Suprapubic skin (tissue), 4 donors: ENCODE data around the gene OR9A2. TPM values are rescaled to one million over a fixed set of nuclear protein-coding genes. Genes with fewer than 3 reads are reported as not detected.

Source experiments
- DNase-seq, 2 donors: peaks; one replicate each; pipeline ENCODE4 v3.0.0-alpha.2; 2019; ENCODE audit warnings: low spot score in 2 of 2
- H3K27ac ChIP-seq: fragments of 200-600 bp; sonication (generic); one replicate; pipeline ENCODE4 v1.5.1; 2019
- H3K27me3 ChIP-seq: fragments of 200-600 bp; sonication (generic); one replicate; pipeline ENCODE4 v1.5.1; 2019
- H3K36me3 ChIP-seq: fragments of 200-600 bp; sonication (generic); one replicate; pipeline ENCODE4 v1.5.1; 2019
- H3K4me1 ChIP-seq: fragments of 200-600 bp; sonication (generic); one replicate; pipeline ENCODE4 v1.5.1; 2019
- H3K4me3 ChIP-seq: fragments of 200-600 bp; sonication (generic); one replicate; pipeline ENCODE4 v1.5.1; 2019; ENCODE audit warnings: mild to moderate bottlenecking
- H3K9me3 ChIP-seq: fragments of 200-600 bp; sonication (generic); one replicate; pipeline ENCODE4 v1.5.1; 2019
- EP300 ChIP-seq: sonication (generic); formaldehyde crosslinking; IDR thresholded peaks from one replicate; pipeline ENCODE4 v1.6.1; 2017; ENCODE audit warnings: antibody characterized with exemption
- POLR2A ChIP-seq, 2 donors: fragments of 450-650 bp; IDR thresholded peaks; one replicate each; pipeline ENCODE4 v1.6.1; 2017; ENCODE audit warnings: antibody characterized with exemption in 2 of 2, mild to moderate bottlenecking in 2 of 2, moderate library complexity in 2 of 2
- POLR2AphosphoS5 ChIP-seq, 3 donors: sonication (generic); formaldehyde crosslinking; IDR thresholded peaks; one replicate each; pipeline ENCODE4 v1.6.1; 2017; ENCODE audit warnings: antibody characterized with exemption in 3 of 3
- WGBS: methylation state at CpG from one replicate; pipeline ENCODE4 v1.1.5; 2018; 5-methylcytosine and 5-hydroxymethylcytosine counted together
- total RNA-seq, 4 donors: library from RNA; depleted of rRNA; stranded (reverse); fragments of >200 nt; gene quantifications; one replicate each; pipeline ENCODE4 v1.1.0, GENCODE V29; 2016
- TF ChIP-seq, protein P1 (sequence below), 2 donors: fragments of 200-600 bp in 1 of 2; fragments of 450-650 bp in 1 of 2; sonication (generic) in 1 of 2; IDR thresholded peaks; one replicate each; pipeline ENCODE4 v1.5.1; 2016 to 2019; ENCODE audit warnings: antibody characterized with exemption in 2 of 2, mild to moderate bottlenecking in 1 of 2, moderate library complexity in 1 of 2

Gene OR9A2
- total RNA-seq, 4 donors from 2014 or later, result 0.64 TPM; not detected in 3

- 81% methylated on average over 2 of the region's 2 CpGs for WGBS
- H3K36me3 ChIP-seq, result no peaks in the 10 kb centered on the region
- no peak for TF ChIP-seq EP300
- TF ChIP-seq POLR2A (IDR thresholded peaks at IDR 0.05), result no peak
- TF ChIP-seq, protein P1, sequence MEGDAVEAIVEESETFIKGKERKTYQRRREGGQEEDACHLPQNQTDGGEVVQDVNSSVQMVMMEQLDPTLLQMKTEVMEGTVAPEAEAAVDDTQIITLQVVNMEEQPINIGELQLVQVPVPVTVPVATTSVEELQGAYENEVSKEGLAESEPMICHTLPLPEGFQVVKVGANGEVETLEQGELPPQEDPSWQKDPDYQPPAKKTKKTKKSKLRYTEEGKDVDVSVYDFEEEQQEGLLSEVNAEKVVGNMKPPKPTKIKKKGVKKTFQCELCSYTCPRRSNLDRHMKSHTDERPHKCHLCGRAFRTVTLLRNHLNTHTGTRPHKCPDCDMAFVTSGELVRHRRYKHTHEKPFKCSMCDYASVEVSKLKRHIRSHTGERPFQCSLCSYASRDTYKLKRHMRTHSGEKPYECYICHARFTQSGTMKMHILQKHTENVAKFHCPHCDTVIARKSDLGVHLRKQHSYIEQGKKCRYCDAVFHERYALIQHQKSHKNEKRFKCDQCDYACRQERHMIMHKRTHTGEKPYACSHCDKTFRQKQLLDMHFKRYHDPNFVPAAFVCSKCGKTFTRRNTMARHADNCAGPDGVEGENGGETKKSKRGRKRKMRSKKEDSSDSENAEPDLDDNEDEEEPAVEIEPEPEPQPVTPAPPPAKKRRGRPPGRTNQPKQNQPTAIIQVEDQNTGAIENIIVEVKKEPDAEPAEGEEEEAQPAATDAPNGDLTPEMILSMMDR (IDR thresholded peaks at IDR 0.05), result no peak
- no peak for TF ChIP-seq POLR2AphosphoS5 (IDR thresholded peaks at IDR 0.05)
These were observed 751 bp upstream of the OR9A2 start for GRCh38 chr7:143027683-143028082.

DNA sequence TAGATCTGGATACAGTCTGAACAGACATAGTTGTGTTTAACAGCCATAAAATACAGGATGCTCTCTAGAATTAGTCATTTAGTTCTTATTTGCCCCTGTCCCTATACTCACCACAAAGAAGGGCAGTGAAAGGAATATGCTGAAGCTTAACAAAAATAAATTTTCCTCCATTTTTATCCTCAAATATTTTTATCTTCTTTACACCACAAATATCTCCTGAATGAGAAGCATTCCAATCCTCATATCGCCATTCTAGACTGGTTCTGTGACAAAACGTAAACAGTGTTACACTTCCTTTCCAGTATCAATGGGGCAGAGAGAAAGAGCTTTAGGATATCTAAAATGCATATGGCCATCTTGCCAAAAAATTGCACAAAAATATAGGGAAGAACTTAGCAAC is 1.6 kb downstream of the OR9A2 start:
- no peak for DNase-seq
- no peaks in the 10 kb centered on the region for H3K4me1 ChIP-seq
- TF ChIP-seq, protein P1 (IDR thresholded peaks at IDR 0.05), result no peak
- TF ChIP-seq EP300 (no peak), POLR2AphosphoS5 (IDR thresholded peaks at IDR 0.05) (no peak), POLR2A (IDR thresholded peaks at IDR 0.05) (no peak)
- H3K27ac ChIP-seq, result no peak overlapping the region
- no peaks in the 10 kb centered on the region for H3K9me3 ChIP-seq
- no peak overlapping the region for H3K4me3 ChIP-seq
- no peaks in the 10 kb centered on the region for H3K36me3 ChIP-seq
- H3K27me3 ChIP-seq, result no peaks in the 10 kb centered on the region
- WGBS, result 78% methylated on average over 2 of the region's 2 CpGs

More at GRCh38 chr7:143027683-143028082, 751 bp upstream of the OR9A2 start:
- no peak for DNase-seq
- H3K27me3 ChIP-seq, result no peaks in the 10 kb centered on the region
- no peaks in the 10 kb centered on the region for H3K9me3 ChIP-seq
- H3K4me3 ChIP-seq, result no peak overlapping the region
- H3K4me1 ChIP-seq, result no peaks in the 10 kb centered on the region
- H3K27ac ChIP-seq, result no peak overlapping the region

DNA sequence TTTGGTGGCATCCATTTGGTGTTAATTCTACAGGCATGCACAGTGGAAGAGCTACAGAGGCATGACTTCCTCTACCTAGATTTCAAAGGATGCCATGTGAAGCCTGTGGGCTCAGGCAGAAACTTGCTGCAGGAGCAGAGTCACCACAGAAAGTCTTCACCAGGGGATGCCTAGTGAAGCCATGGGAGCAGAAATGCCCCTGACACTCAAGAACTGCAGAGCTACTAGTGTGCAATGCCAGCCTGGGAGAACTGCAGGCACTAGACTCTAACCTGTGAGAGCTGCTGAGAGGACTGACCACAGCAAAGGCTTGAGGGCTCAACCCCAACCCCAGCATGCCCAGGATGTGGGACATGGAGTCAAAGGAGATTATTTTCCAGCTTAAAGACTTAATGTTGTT is 3.9 kb downstream of the OR9A2 start:
- Histone ChIP-seq H3K36me3 (no peaks in the 10 kb centered on the region), H3K27ac (no peak overlapping the region), H3K9me3 (no peaks in the 10 kb centered on the region), H3K27me3 (no peaks in the 10 kb centered on the region), H3K4me3 (no peak overlapping the region), H3K4me1 (no peaks in the 10 kb centered on the region)
- TF ChIP-seq POLR2A (IDR thresholded peaks at IDR 0.05) (no peak), POLR2AphosphoS5 (IDR thresholded peaks at IDR 0.05) (no peak)
- TF ChIP-seq, protein P1 (IDR thresholded peaks at IDR 0.05), result no peak
- DNase-seq, result no peak

DNA sequence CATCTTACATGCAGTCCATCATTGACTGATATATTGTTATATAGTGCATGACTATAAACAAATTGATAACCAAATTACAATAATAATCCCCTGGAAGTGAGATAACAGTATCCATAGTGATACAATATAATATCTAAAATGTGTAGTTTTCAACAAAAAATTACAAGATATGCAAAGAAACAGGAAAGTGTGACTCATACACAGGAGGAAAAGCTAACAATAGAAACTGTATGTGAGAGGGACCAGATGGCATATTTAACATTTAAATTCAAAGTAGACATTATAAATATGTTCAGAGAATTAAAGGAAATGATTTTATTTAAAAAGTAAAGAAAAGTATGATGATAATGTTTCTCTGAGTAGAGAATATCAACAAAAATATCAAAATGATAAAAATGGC is 8.0 kb downstream of the OR9A2 start:
- Histone ChIP-seq H3K27ac (no peak overlapping the region), H3K9me3 (no peaks in the 10 kb centered on the region), H3K27me3 (no peaks in the 10 kb centered on the region), H3K36me3 (no peaks in the 10 kb centered on the region), H3K4me3 (no peak overlapping the region), H3K4me1 (peaks cover 10% of the 10 kb centered on the region)
- no peak for TF ChIP-seq EP300
- TF ChIP-seq, protein P1 (IDR thresholded peaks at IDR 0.05), result no peak
- TF ChIP-seq POLR2A (IDR thresholded peaks at IDR 0.05), result no peak
- no peak for TF ChIP-seq POLR2AphosphoS5 (IDR thresholded peaks at IDR 0.05)
- no peak for DNase-seq

- no peak for DNase-seq
- TF ChIP-seq POLR2AphosphoS5 (IDR thresholded peaks at IDR 0.05) (no peak), EP300 (no peak), POLR2A (IDR thresholded peaks at IDR 0.05) (no peak)
- TF ChIP-seq, protein P1 (IDR thresholded peaks at IDR 0.05), result no peak
- Histone ChIP-seq H3K36me3 (no peaks in the 10 kb centered on the region), H3K4me3 (no peak overlapping the region), H3K27me3 (no peaks in the 10 kb centered on the region), H3K27ac (no peak overlapping the region), H3K9me3 (no peaks in the 10 kb centered on the region), H3K4me1 (peaks cover 16% of the 10 kb centered on the region)
- WGBS, result 59% methylated on average over 2 of the region's 2 CpGs
These were observed 9.9 kb downstream of the OR9A2 start for GRCh38 chr7:143016996-143017395.
